Sigmoid colon (tissue), 7 donors: ENCODE data around the gene BAD. TPM values are rescaled to one million over a fixed set of nuclear protein-coding genes. Genes with fewer than 3 reads are reported as not detected.
"Not testable (repeated sequence)": the region's sequence is repeated elsewhere in the genome, so short reads cannot be mapped to it uniquely, and the experiment has no call there.

Source experiments
- DNase-seq: peaks from one replicate; pipeline ENCODE4 v3.0.0-alpha.2; 2019
- H3K27ac ChIP-seq, 4 donors: fragments of 200-600 bp; sonication (generic); one replicate each; pipeline ENCODE4 v1.5.1; 2016 to 2019; ENCODE audit warnings: mild to moderate bottlenecking in 1 of 4
- H3K27me3 ChIP-seq, 3 donors: fragments of 200-600 bp; sonication (generic); one replicate each; pipeline ENCODE4 v1.5.1; 2019; ENCODE audit warnings: mild to moderate bottlenecking in 1 of 3
- H3K36me3 ChIP-seq, 4 donors: fragments of 200-600 bp; sonication (generic); one replicate each; pipeline ENCODE4 v1.5.1; 2016 to 2019
- H3K4me1 ChIP-seq, 4 donors: fragments of 200-600 bp; sonication (generic); one replicate each; pipeline ENCODE4 v1.5.1; 2017 to 2019
- H3K4me3 ChIP-seq, 4 donors: fragments of 200-600 bp; sonication (generic); one replicate each; pipeline ENCODE4 v1.5.1; 2017 to 2019; ENCODE audit warnings: mild to moderate bottlenecking in 2 of 4, moderate library complexity in 1 of 4
- H3K9me3 ChIP-seq, 4 donors: fragments of 200-600 bp in 3 of 4; sonication (generic) in 3 of 4; one replicate each; pipeline versions ENCODE4 v1.5.1 to v1.6.1; 2013 to 2019
- EP300 ChIP-seq, 4 donors: sonication (generic); formaldehyde crosslinking; IDR thresholded peaks; one replicate each; pipeline ENCODE4 v1.6.1; 2017; ENCODE audit warnings: antibody characterized with exemption in 4 of 4
- POLR2A ChIP-seq, 2 donors: fragments of 450-650 bp; IDR thresholded peaks; one replicate each; pipeline ENCODE4 v1.6.1; 2016; ENCODE audit warnings: antibody characterized with exemption in 2 of 2, mild to moderate bottlenecking in 2 of 2, moderate library complexity in 2 of 2
- POLR2AphosphoS5 ChIP-seq, 4 donors: sonication (generic); formaldehyde crosslinking; IDR thresholded peaks; one replicate each; pipeline ENCODE4 v1.6.1; 2017; ENCODE audit warnings: antibody characterized with exemption in 4 of 4
- WGBS, 2 donors: extraction: QIAGEN DNeasy Blood & Tissue Kit; methylation state at CpG; one replicate each; pipeline ENCODE4 v1.1.7; 2013; 5-methylcytosine and 5-hydroxymethylcytosine counted together
- intact Hi-C: fragments of 100-400 bp; cut with DNase I; formaldehyde crosslinking; loops from one replicate; pipeline ENCODE4 v1.15.1; 2023
- polyA plus RNA-seq, 3 donors: library from polyadenylated mRNA; stranded (reverse); fragments of 200-250 nt; gene quantifications; one replicate each; pipeline ENCODE4 v1.2.3, GENCODE V29; 2013
- total RNA-seq, 4 donors: library from RNA; depleted of rRNA; stranded (reverse); fragments of >200 nt; gene quantifications; one replicate each; pipeline ENCODE4 v1.1.0, GENCODE V29; 2016
- TF ChIP-seq, protein P1 (sequence below), 4 experiments: fragments of 450-650 bp in 3 of 4; fragments of 200-600 bp in 1 of 4; IDR thresholded peaks; one replicate each; pipeline ENCODE4 v1.5.1; 2016 to 2019; ENCODE audit warnings: antibody characterized with exemption in 4 of 4, mild to moderate bottlenecking in 3 of 4, moderate library complexity in 2 of 4
- donor health status: healthy with polysubstance abuse.
- donor health status: Bipolar disorder and iron deficiency.
- donor health status: healthy.

Gene BAD
- total and polyA plus RNA-seq, 7 donors = 95.3 to 264 (median 127) TPM

DNA sequence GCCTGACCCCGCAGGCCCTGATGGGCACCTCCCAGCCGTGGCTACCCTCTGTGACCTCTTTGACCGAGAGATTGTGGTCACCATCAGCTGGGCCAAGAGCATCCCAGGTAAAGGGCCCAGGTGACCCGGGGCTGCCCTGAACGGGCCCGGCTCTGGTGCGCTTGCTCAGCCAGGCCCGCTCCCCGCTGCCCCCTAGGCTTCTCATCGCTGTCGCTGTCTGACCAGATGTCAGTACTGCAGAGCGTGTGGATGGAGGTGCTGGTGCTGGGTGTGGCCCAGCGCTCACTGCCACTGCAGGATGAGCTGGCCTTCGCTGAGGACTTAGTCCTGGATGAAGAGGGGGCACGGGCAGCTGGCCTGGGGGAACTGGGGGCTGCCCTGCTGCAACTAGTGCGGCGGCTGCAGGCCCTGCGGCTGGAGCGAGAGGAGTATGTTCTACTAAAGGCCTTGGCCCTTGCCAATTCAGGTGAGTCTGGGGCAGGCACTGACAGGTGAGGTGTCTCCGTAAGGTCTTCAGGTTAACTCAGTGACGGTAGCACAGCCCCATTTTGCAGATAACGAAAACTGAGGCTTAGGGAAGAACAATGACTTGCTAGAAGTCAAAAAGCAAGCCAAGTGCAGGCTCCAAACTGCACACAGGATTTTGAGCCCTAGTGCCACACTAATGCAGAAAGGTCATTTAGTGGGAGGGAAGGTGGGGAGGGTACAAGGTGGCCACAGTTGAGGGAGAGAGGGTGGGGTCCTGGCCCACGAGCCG lies 30.5 kb upstream of the BAD start:
- Histone ChIP-seq H3K27ac (peak overlapping the region in 3 of 4 donors; percentile 41 to 63 (median 47)), H3K4me1 (peaks cover 0 to 24% (median 22%) of the 10 kb centered on the region in 4 donors)
- intact Hi-C loops = no loop called here

DNA sequence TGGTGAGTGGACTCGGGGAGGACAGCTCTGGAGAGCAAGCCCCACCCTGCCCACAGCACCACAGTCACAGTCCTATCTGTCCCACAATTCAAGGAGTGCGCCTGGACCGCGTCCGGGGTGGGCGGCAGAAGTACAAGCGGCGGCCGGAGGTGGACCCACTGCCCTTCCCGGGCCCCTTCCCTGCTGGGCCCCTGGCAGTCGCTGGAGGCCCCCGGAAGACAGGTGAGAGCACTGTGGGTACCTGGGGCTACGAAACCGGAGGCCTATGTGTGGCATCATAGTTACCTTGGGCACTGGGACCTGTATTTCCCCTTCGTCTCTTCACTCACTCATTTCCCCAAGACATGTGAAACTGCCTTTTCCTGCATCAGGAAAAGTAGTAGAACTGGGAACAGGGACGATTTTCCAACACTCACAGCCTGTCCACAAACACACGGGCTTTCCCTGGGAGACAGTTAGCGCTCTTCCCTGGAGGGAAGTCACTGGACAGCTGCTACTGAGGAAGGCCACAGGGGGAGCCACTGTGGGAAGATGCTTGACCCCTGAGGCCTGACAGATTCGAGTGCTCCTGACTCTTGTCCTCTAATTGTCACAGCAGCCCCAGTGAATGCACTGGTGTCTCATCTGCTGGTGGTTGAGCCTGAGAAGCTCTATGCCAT lies 29.8 kb upstream of the BAD start:
- intact Hi-C loops = no loop called here
- Histone ChIP-seq H3K4me3 (peak overlapping the region in 1 of 4 donors; percentile 7), H3K9me3 (no peaks in the 10 kb centered on the region), H3K4me1 (peaks cover 0 to 19% (median 18%) of the 10 kb centered on the region in 4 donors), H3K36me3 (peaks cover 10 to 27% (median 17%) of the 10 kb centered on the region in 4 donors), H3K27me3 (no peaks in the 10 kb centered on the region), H3K27ac (peak overlapping the region; percentile 41 to 63 (median 50))
- TF ChIP-seq EP300 (IDR thresholded peaks at IDR 0.05) (no peak), POLR2AphosphoS5 (IDR thresholded peaks at IDR 0.05) (no peak), POLR2A (IDR thresholded peaks at IDR 0.05) (no peak)
- TF ChIP-seq, protein P1, sequence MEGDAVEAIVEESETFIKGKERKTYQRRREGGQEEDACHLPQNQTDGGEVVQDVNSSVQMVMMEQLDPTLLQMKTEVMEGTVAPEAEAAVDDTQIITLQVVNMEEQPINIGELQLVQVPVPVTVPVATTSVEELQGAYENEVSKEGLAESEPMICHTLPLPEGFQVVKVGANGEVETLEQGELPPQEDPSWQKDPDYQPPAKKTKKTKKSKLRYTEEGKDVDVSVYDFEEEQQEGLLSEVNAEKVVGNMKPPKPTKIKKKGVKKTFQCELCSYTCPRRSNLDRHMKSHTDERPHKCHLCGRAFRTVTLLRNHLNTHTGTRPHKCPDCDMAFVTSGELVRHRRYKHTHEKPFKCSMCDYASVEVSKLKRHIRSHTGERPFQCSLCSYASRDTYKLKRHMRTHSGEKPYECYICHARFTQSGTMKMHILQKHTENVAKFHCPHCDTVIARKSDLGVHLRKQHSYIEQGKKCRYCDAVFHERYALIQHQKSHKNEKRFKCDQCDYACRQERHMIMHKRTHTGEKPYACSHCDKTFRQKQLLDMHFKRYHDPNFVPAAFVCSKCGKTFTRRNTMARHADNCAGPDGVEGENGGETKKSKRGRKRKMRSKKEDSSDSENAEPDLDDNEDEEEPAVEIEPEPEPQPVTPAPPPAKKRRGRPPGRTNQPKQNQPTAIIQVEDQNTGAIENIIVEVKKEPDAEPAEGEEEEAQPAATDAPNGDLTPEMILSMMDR (IDR thresholded peaks at IDR 0.05) = no peak
- DNase-seq = no peak
- WGBS, 2 donors = 79 to 85% methylated on average over 19 of the region's 19 CpGs

More for the DNA sequence above, 30.5 kb upstream of the BAD start:
- no peak for TF ChIP-seq POLR2AphosphoS5 (IDR thresholded peaks at IDR 0.05)
- TF ChIP-seq EP300 (IDR thresholded peaks at IDR 0.05) = no peak
- no peak for TF ChIP-seq POLR2A (IDR thresholded peaks at IDR 0.05)
- TF ChIP-seq, protein P1 (IDR thresholded peaks at IDR 0.05) = no peak
- DNase-seq = no peak
- Histone ChIP-seq H3K9me3 (no peaks in the 10 kb centered on the region), H3K4me3 (no peak overlapping the region), H3K27me3 (no peaks in the 10 kb centered on the region), H3K36me3 (peaks cover 10 to 27% (median 17%) of the 10 kb centered on the region in 4 donors)
- 78 to 91% methylated on average over 24 of the region's 24 CpGs for WGBS, 2 donors

DNA sequence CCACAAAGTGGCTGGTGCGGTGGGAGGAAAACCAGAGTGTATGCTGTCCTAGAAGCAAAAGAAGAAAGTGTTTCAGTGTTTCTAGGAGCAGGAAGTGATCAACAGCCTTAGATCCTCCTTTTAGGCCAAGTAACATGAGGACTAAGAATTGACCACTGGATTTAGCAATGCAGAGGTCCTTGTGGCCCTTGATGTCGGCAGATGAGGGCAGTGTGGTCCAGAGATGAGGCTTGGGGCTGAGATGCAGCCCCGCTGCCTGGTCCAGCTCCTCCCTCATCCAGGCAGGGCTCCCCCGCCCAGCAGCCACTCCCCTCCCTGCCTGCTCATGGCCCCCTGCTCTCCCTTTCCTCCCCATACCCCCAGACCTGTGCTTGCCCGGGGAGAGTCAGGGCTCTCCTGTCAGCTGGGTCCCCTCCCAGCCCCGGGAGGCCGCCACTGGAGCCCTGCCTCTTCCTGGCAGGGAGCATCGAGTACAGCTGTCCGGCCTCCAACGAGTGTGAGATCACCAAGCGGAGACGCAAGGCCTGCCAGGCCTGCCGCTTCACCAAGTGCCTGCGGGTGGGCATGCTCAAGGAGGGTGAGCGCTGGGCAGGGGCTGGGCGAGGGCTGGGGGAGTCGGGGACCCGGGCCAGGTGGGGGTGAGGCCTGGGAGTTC lies 29.2 kb upstream of the BAD start:
- Histone ChIP-seq H3K4me1 (peaks cover 0 to 13% (median 11%) of the 10 kb centered on the region in 4 donors), H3K36me3 (peaks cover 10 to 27% (median 17%) of the 10 kb centered on the region in 4 donors), H3K27me3 (no peaks in the 10 kb centered on the region), H3K9me3 (no peaks in the 10 kb centered on the region), H3K4me3 (peak overlapping the region in 1 of 4 donors; percentile 7), H3K27ac (peak overlapping the region; percentile 41 to 63 (median 50))
- WGBS, 2 donors = 69 to 75% methylated on average over 18 of the region's 18 CpGs
- DNase-seq = peak; percentile 88
- TF ChIP-seq POLR2AphosphoS5 (IDR thresholded peaks at IDR 0.05) (no peak), POLR2A (IDR thresholded peaks at IDR 0.05) (no peak), EP300 (IDR thresholded peaks at IDR 0.05) (no peak)
- TF ChIP-seq, protein P1 (IDR thresholded peaks at IDR 0.05) = no peak
- intact Hi-C loops = no loop called here

DNA sequence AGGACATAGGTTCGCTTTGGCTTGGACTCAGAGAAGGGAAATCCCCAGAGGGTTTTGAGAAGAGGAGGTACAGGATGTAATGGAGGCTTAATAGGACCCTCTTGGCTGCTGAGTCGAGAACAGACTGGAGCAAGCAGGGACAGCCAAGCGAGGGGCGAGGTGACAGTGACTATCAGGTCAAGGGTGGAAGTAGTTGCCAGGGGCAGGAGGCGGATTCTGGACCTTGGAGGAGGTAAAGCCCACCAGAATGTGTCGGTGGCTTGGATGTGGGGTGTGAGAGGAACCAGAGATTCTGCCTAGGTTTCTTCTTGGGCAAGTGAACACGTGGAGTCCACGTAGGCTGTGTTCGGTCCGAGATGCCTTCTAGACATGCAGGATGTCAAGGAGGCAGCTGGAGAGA lies 28.5 kb upstream of the BAD start:
- Histone ChIP-seq H3K27me3 (no peaks in the 10 kb centered on the region), H3K4me3 (no peak overlapping the region), H3K9me3 (no peaks in the 10 kb centered on the region), H3K4me1 (peaks cover 0 to 11% (median 9%) of the 10 kb centered on the region in 4 donors), H3K36me3 (peaks cover 10 to 27% (median 17%) of the 10 kb centered on the region in 4 donors), H3K27ac (peak overlapping the region in 3 of 4 donors; percentile 41 to 63 (median 47))
- TF ChIP-seq POLR2A (IDR thresholded peaks at IDR 0.05) = no peak
- TF ChIP-seq POLR2AphosphoS5 (IDR thresholded peaks at IDR 0.05) = no peak
- TF ChIP-seq EP300 (IDR thresholded peaks at IDR 0.05) = no peak
- TF ChIP-seq, protein P1 (IDR thresholded peaks at IDR 0.05) = no peak
- 89 to 90% methylated on average over 10 of the region's 10 CpGs for WGBS, 2 donors
- no peak for DNase-seq
- intact Hi-C loops = no loop called here

DNA sequence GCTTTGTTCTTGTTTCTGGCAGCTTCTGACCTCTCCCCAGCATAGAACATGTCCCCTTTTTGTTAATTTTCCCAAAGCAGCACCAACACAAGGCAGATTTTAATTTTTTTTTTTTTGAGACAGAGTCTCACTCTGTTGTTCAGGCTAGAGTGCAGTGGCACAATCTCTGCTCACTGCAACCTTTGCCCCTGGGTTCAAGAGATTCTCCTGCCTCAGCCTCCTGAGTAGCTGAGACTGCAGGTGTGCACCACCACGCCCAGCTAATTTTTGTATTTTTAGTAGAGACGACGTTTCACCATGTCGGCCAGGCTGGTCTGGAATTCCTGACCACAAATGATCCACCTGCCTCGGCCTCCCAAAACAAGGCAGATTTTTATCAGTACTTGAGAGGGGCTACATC lies 23.3 kb upstream of the BAD start:
- H3K9me3 ChIP-seq, H3K4me3 ChIP-seq, H3K27me3 ChIP-seq, intact Hi-C loops, H3K36me3 ChIP-seq, DNase-seq: not testable (repeated sequence)
- Histone ChIP-seq H3K4me1 (peaks cover 0 to 31% (median 24%) of the 10 kb centered on the region in 4 donors), H3K27ac (peak overlapping the region in 1 of 4 donors; percentile 97)
- WGBS, 2 donors = 39 to 88% methylated on average over 5 of the region's 5 CpGs
